ENCODE results near the gene ZNF784. TPM values are rescaled to one million over a fixed set of nuclear protein-coding genes. Genes with fewer than 3 reads are reported as not detected.

The ZNF784 gene
- total and polyA plus RNA-seq, 10 of the 15 experiments (the other 5 are each of a cell fraction or from before 2014, with no cell fraction given): 0.10 to 5.2 (median 1.8) TPM

DNA sequence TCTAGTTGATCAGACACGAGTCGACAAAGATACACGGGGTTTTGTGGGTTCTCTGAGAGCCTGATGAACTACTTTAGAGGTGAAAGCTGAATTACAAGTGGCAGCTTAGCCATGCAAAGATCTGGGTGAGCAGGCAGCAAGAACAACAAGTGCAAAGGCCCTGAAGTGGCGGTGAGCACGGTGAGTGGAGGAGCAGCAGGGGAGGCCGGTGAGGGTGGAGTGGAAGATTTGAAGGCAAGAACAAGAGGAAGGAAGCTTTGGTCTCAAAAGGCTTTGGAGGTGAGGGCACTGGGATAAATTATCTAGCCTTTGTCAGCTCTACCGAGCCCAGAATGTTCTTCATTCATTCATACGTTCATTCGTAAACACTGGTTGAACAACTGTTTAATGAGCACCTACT is 17.5 kb downstream of the ZNF784 start:
- no peak for FAIRE-seq
- WGBS (ENCODE audit: insufficient coverage, insufficient replicate concordance, low lambda C conversion rate, missing lambda C conversion rate): 62% methylated on average over 9 of the region's 9 CpGs
- ChIA-PET SMC1A (ENCODE audit: uncharacterized antibody, unreplicated experiment) (interaction anchor here (0.8 to 2.2 kb wide), 12 partner anchors 8 to 103 kb away, joined by 3 to 10 read pairs (median 6); partner anchors contain the start of gene ZNF784), CTCF (interaction anchor here (0.6 to 4.6 kb wide), 21 partner anchors 12 to 267 kb away, joined by 3 to 76 read pairs (median 5); partner anchors contain the start of genes ISOC2, KMT5C, ZNF579 and ZNF784), RAD21 (ENCODE audit: unreplicated experiment) (interaction anchor here (0.7 to 3.3 kb wide), 9 partner anchors 18 to 327 kb away, joined by 3 to 29 read pairs (median 5); partner anchors contain the start of genes CCDC106, HSPBP1, ZNF628 and ZNF784), POLR2A (interaction anchor here (0.6 to 2.4 kb wide), 13 partner anchors 18 to 199 kb away, joined by 3 to 21 read pairs (median 4); partner anchors contain the start of genes UBE2S, ZNF580, ZNF628 and ZNF784)
- Histone ChIP-seq H3K9me3 (replicated peaks; ENCODE audit: control insufficient read depth, insufficient read depth, low read length) (peaks cover 2% of the 10 kb centered on the region; the same call in 1 of the 3 replicates), H3K4me2 (ENCODE audit: control insufficient read depth, insufficient read depth) (peak overlapping the region; percentile 86), H3K36me3 (ENCODE audit: control insufficient read depth in 2 of 2, insufficient read depth in 2 of 2, low read length in 1 of 2) (peaks cover 0 to 12% of the 10 kb centered on the region in 2 experiments), H3K4me3 (peak overlapping the region; percentile 69), H3K27ac (ENCODE audit: control insufficient read depth, insufficient read depth) (0 out of 2 replicates have a peak overlapping the region, but pooled peaks have one; percentile 90), H3K4me1 (ENCODE audit: control insufficient read depth, insufficient read depth, low read length) (peaks cover 4% of the 10 kb centered on the region; the same call in 1 of the 2 replicates), H4K20me1 (ENCODE audit: control insufficient read depth, insufficient read depth) (no peaks in the 10 kb centered on the region), H3K27me3 (replicated peaks in 1 of 2; ENCODE audit: control insufficient read depth in 2 of 2, insufficient read depth in 2 of 2, low read length in 1 of 2) (no peaks in the 10 kb centered on the region), H3K9ac (ENCODE audit: control insufficient read depth, insufficient read depth, low read length) (peak overlapping the region; percentile 77; the same call in 1 of the 2 replicates), H2AFZ (ENCODE audit: control insufficient read depth, low read depth, low read length) (no peak overlapping the region), H3K79me2 (ENCODE audit: control insufficient read depth, insufficient read depth, low read length) (peaks cover 30% of the 10 kb centered on the region)
- BruUV-seq (replicated peaks): TSS peak; percentile 51
- TF ChIP-seq, protein P1, sequence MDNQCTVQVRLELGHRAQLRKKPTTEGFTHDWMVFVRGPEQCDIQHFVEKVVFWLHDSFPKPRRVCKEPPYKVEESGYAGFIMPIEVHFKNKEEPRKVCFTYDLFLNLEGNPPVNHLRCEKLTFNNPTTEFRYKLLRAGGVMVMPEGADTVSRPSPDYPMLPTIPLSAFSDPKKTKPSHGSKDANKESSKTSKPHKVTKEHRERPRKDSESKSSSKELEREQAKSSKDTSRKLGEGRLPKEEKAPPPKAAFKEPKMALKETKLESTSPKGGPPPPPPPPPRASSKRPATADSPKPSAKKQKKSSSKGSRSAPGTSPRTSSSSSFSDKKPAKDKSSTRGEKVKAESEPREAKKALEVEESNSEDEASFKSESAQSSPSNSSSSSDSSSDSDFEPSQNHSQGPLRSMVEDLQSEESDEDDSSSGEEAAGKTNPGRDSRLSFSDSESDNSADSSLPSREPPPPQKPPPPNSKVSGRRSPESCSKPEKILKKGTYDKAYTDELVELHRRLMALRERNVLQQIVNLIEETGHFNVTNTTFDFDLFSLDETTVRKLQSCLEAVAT (IDR thresholded peaks at IDR 0.05): peak; percentile 82
- TF ChIP-seq, protein P2, sequence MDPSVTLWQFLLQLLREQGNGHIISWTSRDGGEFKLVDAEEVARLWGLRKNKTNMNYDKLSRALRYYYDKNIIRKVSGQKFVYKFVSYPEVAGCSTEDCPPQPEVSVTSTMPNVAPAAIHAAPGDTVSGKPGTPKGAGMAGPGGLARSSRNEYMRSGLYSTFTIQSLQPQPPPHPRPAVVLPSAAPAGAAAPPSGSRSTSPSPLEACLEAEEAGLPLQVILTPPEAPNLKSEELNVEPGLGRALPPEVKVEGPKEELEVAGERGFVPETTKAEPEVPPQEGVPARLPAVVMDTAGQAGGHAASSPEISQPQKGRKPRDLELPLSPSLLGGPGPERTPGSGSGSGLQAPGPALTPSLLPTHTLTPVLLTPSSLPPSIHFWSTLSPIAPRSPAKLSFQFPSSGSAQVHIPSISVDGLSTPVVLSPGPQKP (IDR thresholded peaks at IDR 0.05; ENCODE audit: low read depth, low read length): no peak
- TF ChIP-seq ZNF384 (IDR thresholded peaks at IDR 0.05; ENCODE audit: borderline replicate concordance, low read depth, low read length): no peak
- TF ChIP-seq, protein P3, sequence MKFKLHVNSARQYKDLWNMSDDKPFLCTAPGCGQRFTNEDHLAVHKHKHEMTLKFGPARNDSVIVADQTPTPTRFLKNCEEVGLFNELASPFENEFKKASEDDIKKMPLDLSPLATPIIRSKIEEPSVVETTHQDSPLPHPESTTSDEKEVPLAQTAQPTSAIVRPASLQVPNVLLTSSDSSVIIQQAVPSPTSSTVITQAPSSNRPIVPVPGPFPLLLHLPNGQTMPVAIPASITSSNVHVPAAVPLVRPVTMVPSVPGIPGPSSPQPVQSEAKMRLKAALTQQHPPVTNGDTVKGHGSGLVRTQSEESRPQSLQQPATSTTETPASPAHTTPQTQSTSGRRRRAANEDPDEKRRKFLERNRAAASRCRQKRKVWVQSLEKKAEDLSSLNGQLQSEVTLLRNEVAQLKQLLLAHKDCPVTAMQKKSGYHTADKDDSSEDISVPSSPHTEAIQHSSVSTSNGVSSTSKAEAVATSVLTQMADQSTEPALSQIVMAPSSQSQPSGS (IDR thresholded peaks at IDR 0.05; ENCODE audit: low read length): no peak
- in situ Hi-C loops (cut with MboI): no loop called here
- intact Hi-C loops (cut with micrococcal nuclease; ENCODE audit: unreplicated experiment): loop anchor here (1.0 kb wide), 1 partner anchor 90 kb away; no protein-coding TSS in a partner anchor
- no peak for ATAC-seq
- no peak for DNase-seq (ENCODE audit: low read depth, low spot score)
